HUES48 (cell line): ENCODE data around the gene RSPH10B2.
"Not testable (repeated sequence)": the region's sequence is repeated elsewhere in the genome, so short reads cannot be mapped to it uniquely, and the experiment has no call there.

ENCODE experiments used
- H3K27ac ChIP-seq: one replicate; pipeline ENCODE4 v1.7.0; 2013; ENCODE audit warnings: low read depth, low read length, inconsistent platforms
- H3K27me3 ChIP-seq: 2 replicates; pipeline ENCODE4 v1.6.1; 2013; ENCODE audit warnings: mild to moderate bottlenecking, low read length; ENCODE audit not compliant: control insufficient read depth, insufficient read depth
- H3K36me3 ChIP-seq: 2 replicates; pipeline ENCODE4 v1.6.1; 2013; ENCODE audit warnings: low read length; ENCODE audit not compliant: control insufficient read depth, insufficient read depth
- H3K4me1 ChIP-seq: 2 replicates; pipeline ENCODE4 v1.6.1; 2013; ENCODE audit warnings: mild to moderate bottlenecking, low read length; ENCODE audit not compliant: control insufficient read depth, insufficient read depth
- H3K4me3 ChIP-seq: 2 replicates; pipeline ENCODE4 v1.5.1; 2013; ENCODE audit warnings: mild to moderate bottlenecking, low read depth, low read length
- H3K9ac ChIP-seq: 2 replicates; pipeline ENCODE4 v1.6.1; 2013; ENCODE audit warnings: mild to moderate bottlenecking, low read depth, low read length, moderate library complexity
- H3K9me3 ChIP-seq: 2 replicates; pipeline ENCODE4 v1.6.1; 2013; ENCODE audit warnings: low read length; ENCODE audit not compliant: control insufficient read depth, insufficient read depth

The RSPH10B2 gene

DNA sequence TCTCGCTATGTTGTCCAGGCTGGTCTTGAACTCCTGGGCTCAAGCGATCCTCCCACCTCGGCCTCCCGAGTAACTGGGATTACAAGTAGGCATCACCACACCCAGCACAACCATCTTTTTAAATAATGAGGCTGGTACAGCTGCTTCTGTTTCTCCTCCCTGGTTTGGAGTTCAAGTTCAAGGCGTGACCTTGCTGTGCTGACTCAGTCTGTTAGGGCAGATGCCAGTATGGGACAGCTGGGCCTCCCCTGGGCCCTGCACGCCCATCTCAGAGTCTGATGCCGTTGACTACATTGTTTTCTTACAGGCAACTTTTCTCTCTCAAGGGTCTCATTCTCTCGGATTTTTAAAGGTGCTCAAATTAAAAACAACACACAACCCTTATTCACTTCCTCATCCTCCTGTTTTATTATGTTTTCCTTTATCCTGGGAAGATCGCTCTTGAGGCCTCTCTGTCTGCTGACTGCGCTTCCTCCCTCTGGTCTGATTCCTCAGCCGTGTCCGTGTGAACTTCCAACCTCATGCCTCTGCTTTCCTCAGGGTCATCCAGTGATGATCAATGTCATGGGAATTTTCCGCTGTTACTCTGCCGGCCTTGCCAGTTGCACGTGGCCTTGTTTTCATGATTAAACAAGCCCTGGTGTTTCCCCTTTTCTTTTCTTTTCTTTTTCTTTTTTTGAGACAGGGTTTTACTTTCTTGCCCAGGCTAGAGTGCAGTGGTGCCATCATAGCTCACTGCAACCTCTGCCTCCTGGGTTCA lies 38.4 kb downstream of the RSPH10B2 start:
- H3K4me1 ChIP-seq, H3K9ac ChIP-seq, H3K27ac ChIP-seq, H3K9me3 ChIP-seq, H3K27me3 ChIP-seq, H3K4me3 ChIP-seq, H3K36me3 ChIP-seq: not testable (repeated sequence)

GRCh38 chr7:6794276-6794675 lies 40.4 kb downstream of the RSPH10B2 start:
- not testable (repeated sequence) for H3K4me1 ChIP-seq, H3K36me3 ChIP-seq, H3K27ac ChIP-seq, H3K9ac ChIP-seq, H3K27me3 ChIP-seq, H3K9me3 ChIP-seq, H3K4me3 ChIP-seq

GRCh38 chr7:6797218-6797617 lies 43.3 kb downstream of the RSPH10B2 start:
- not testable (repeated sequence) for H3K36me3 ChIP-seq, H3K27ac ChIP-seq, H3K4me3 ChIP-seq

DNA sequence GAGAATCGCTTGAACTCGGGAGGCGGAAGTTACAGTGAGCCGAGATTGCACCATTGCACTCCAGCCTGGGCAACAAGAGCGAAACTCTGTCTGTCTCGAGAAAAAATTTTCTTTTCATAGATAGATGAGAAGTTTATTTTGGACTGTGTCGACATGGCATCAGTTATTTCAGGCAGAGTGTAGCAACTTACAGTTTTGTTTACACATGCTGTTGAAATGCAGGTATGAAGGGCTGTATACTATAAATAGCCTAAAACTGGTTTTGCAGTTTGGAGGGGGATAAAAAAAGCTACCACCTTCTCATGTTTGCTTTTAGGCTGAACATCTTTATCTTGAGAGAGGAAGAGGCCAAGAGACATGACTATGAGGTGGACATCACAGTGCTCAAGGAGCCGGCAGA lies 44.1 kb downstream of the RSPH10B2 start:
- H3K27ac ChIP-seq, H3K9ac ChIP-seq, H3K4me3 ChIP-seq, H3K4me1 ChIP-seq, H3K36me3 ChIP-seq, H3K27me3 ChIP-seq, H3K9me3 ChIP-seq: not testable (repeated sequence)

More at GRCh38 chr7:6797218-6797617, 43.3 kb downstream of the RSPH10B2 start:
- not testable (repeated sequence) for H3K9me3 ChIP-seq, H3K27me3 ChIP-seq, H3K9ac ChIP-seq, H3K4me1 ChIP-seq

GRCh38 chr7:6799887-6800286 lies 46.0 kb downstream of the RSPH10B2 start:
- not testable (repeated sequence) for H3K4me1 ChIP-seq, H3K4me3 ChIP-seq, H3K27me3 ChIP-seq, H3K9ac ChIP-seq, H3K9me3 ChIP-seq, H3K36me3 ChIP-seq, H3K27ac ChIP-seq

DNA sequence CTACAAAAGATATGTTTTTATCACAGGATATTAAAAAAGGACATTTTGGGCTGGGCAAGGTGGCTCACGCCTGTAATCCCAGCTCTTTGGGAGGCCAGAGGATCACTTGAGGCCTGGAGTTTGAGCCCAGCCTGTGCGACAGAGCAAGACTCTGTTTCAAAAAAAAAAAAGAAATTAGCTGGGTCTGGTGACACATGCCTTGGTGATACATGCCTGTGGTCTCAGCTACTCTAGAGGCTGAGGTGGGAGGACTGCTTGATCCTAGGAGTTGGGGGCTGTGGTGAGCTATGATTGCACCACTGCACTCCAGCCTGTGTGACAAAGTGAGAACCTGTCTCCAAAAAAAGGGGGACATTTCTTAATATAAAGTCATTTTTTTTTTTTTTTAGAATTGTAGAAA lies 46.4 kb downstream of the RSPH10B2 start:
- H3K4me3 ChIP-seq, H3K9me3 ChIP-seq, H3K9ac ChIP-seq, H3K27me3 ChIP-seq, H3K4me1 ChIP-seq, H3K36me3 ChIP-seq, H3K27ac ChIP-seq: not testable (repeated sequence)

GRCh38 chr7:6807393-6807918 lies 53.6 kb downstream of the RSPH10B2 start:
- H3K4me1 ChIP-seq, H3K27ac ChIP-seq, H3K27me3 ChIP-seq, H3K9ac ChIP-seq, H3K4me3 ChIP-seq, H3K36me3 ChIP-seq, H3K9me3 ChIP-seq: not testable (repeated sequence)

GRCh38 chr7:6807959-6808358 lies 54.1 kb downstream of the RSPH10B2 start:
- not testable (repeated sequence) for H3K27me3 ChIP-seq, H3K4me1 ChIP-seq, H3K27ac ChIP-seq, H3K9ac ChIP-seq, H3K36me3 ChIP-seq, H3K4me3 ChIP-seq, H3K9me3 ChIP-seq

- not testable (repeated sequence) for H3K27ac ChIP-seq, H3K4me1 ChIP-seq, H3K9ac ChIP-seq
These were observed 59.1 kb downstream of the RSPH10B2 start for GRCh38 chr7:6813011-6813410.

DNA sequence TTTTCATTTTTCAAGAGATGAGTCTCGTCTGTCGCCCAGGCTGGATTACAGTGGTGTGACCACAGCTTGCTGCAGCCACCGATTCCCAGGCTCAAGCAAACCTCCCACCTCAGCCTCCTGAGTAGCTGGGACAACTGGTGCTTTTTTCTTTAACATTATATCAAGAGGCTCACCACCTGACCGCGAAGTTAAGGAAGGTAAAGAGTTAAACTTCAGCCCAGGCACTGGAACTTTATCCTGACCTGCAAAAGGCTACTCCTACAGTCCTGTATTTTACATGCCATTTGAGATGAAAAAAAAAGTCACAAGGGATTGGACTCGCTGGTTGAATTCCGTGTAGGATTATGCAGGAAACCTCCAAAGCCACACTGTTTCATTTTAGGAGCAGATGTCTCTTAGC lies 61.6 kb downstream of the RSPH10B2 start:
- not testable (repeated sequence) for H3K9me3 ChIP-seq, H3K27ac ChIP-seq, H3K36me3 ChIP-seq, H3K4me1 ChIP-seq, H3K9ac ChIP-seq, H3K4me3 ChIP-seq, H3K27me3 ChIP-seq

More at GRCh38 chr7:6813011-6813410, 59.1 kb downstream of the RSPH10B2 start:
- H3K27me3 ChIP-seq, H3K4me3 ChIP-seq, H3K36me3 ChIP-seq, H3K9me3 ChIP-seq: not testable (repeated sequence)

DNA sequence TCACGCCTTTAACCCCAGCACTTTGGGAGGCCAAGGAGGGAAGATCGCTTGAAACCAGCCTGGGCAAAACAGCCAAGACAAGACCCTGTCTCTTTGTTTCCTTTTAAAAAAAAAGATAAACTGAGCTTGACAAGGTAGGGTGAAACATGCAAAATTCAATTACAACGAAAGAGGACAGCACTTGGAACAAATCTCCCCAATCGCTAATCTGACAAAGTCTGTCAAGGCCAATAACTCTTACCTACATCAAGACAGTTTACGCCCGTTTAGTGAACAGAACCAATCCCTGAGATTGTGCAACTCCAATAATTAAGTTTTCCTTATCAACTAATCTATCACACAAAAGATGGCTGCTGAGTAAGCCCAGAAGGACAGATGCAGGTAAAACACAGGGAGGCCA lies 67.7 kb downstream of the RSPH10B2 start:
- not testable (repeated sequence) for H3K9ac ChIP-seq

More for the DNA sequence above, 67.7 kb downstream of the RSPH10B2 start:
- not testable (repeated sequence) for H3K27ac ChIP-seq, H3K27me3 ChIP-seq, H3K9me3 ChIP-seq, H3K36me3 ChIP-seq, H3K4me3 ChIP-seq, H3K4me1 ChIP-seq
